Mammary microvascular endothelial cell (primary cell): ENCODE measurements around the gene TMPRSS11B. TPM values are rescaled to one million over a fixed set of nuclear protein-coding genes. Genes with fewer than 3 reads are reported as not detected.

Experiments
- total RNA-seq: library from RNA; depleted of rRNA; stranded (reverse); fragments of >200 nt; gene quantifications from 2 replicates; pipeline ENCODE4 v1.2.3, GENCODE V29; 2015

TMPRSS11B gene
- not detected in 2 replicates for total RNA-seq

GRCh38 chr4:68245594-68245993 is at the start of gene TMPRSS11B:
TSS of gene TMPRSS11B (minus strand) at chr4:68245694. CDS start at chr4:68245558, 136 bp downstream.

Other genes with a start within 250 kb of the TMPRSS11B start
- gene TMPRSS11F, start 115.8 kb downstream of the TMPRSS11B start, total RNA-seq = not detected in 2 replicates
- 24.9 and 26.4 TPM in 2 replicates for gene YTHDC1, start 104.4 kb upstream of the TMPRSS11B start, total RNA-seq
- gene TMPRSS11E, start 201.8 kb upstream of the TMPRSS11B start, total RNA-seq = not detected in 2 replicates